Skeletal muscle tissue (tissue), 4 donors: ENCODE measurements around the gene CYBC1. TPM values are rescaled to one million over a fixed set of nuclear protein-coding genes. Genes with fewer than 3 reads are reported as not detected.
A peak's percentile ranks its signal among the peaks of the same experiment; 100 is the strongest.

ENCODE experiments used
- H3K27ac ChIP-seq: one replicate; pipeline ENCODE4 v1.7.0; 2013; ENCODE audit warnings: mild to moderate bottlenecking, low read depth, low read length, inconsistent platforms
- H3K27me3 ChIP-seq, 3 donors: one replicate each; pipeline ENCODE4 v1.7.0; 2013; ENCODE audit warnings: low read length in 3 of 3; ENCODE audit not compliant: control insufficient read depth in 3 of 3, insufficient read depth in 3 of 3
- H3K36me3 ChIP-seq, 3 donors: one replicate each; pipeline ENCODE4 v1.7.0; 2013; ENCODE audit warnings: low read length in 3 of 3; ENCODE audit not compliant: control insufficient read depth in 3 of 3, insufficient read depth in 3 of 3
- H3K4me1 ChIP-seq, 3 donors: one replicate each; pipeline ENCODE4 v1.7.0; 2013; ENCODE audit warnings: low read length in 3 of 3, mild to moderate bottlenecking in 3 of 3; ENCODE audit not compliant: control insufficient read depth in 3 of 3, insufficient read depth in 3 of 3
- H3K4me3 ChIP-seq, 3 donors: one replicate each; pipeline ENCODE4 v1.7.0; 2013; ENCODE audit warnings: low read length in 3 of 3
- H3K9ac ChIP-seq, 3 donors: one replicate each; pipeline ENCODE4 v1.7.0; 2013; ENCODE audit warnings: low read length in 3 of 3, mild to moderate bottlenecking in 3 of 3, moderate library complexity in 2 of 3, low read depth in 1 of 3
- H3K9me3 ChIP-seq, 3 donors: one replicate each; pipeline ENCODE4 v1.7.0; 2013; ENCODE audit warnings: low read length in 3 of 3; ENCODE audit not compliant: control insufficient read depth in 3 of 3
- total RNA-seq: library from RNA; depleted of rRNA; stranded (reverse); fragments of >200 nt; gene quantifications from one replicate; pipeline ENCODE4 v1.2.3, GENCODE V29; 2014
- donor health status: Osteomylitis.

Gene CYBC1
- total RNA-seq, 1 donor from 2014 or later: 15.1 TPM

DNA sequence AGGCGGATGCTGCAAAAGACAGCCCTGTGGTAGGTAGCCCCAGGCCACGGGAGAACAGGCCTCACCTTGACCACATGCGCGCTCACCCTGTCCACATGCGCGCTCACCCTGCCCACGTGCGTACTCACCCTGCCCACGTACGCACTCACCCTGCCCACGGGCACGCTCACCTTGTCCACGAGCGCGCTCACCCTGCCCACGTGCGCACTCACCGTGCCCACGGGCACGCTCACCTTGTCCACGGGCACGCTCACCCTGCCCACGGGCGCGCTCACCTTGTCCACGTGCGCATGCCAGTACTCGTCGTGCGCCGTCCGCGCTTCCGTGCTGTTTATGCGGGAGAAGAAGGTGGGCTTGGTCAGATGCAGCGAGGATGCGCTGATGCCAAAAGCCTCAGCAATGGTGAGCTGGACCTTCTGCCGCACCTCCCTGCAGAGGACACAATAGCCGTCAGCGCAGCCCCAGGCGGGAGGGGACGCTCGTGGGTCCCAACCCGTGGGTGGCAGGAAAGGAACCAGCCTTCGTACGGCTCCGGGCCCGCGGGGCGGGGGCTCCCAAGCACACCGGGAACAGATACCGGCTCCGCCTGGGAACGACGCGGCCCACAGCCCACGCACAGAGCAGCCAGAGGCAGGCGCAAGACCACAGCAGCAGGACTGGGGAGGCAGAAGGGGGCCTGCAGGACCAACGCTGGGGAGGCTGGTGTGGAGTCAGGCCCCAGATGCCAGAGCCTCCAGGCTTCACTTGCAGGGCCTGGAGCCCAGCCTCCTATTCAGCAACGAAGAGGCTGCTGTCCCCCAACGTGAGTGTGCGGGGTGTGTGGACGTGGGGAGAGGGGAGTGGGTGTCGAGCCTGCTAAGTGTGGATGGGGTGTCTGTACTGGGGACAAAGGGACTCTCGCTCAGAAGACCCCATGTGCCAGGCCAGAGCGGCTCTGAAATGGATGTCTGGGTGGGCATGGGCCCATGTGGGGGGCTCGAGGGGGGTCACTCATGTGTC, 46.6 kb downstream of the CYBC1 start:
- no peaks in the 10 kb centered on the region for H3K27me3 ChIP-seq
- no peak overlapping the region for H3K27ac ChIP-seq
- H3K4me3 ChIP-seq: no peak overlapping the region
- H3K9me3 ChIP-seq: no peaks in the 10 kb centered on the region
- H3K9ac ChIP-seq: no peak overlapping the region
- peaks cover 17 to 29% (median 27%) of the 10 kb centered on the region in 3 donors for H3K4me1 ChIP-seq
- peaks cover 17 to 21% (median 19%) of the 10 kb centered on the region in 3 donors for H3K36me3 ChIP-seq

DNA sequence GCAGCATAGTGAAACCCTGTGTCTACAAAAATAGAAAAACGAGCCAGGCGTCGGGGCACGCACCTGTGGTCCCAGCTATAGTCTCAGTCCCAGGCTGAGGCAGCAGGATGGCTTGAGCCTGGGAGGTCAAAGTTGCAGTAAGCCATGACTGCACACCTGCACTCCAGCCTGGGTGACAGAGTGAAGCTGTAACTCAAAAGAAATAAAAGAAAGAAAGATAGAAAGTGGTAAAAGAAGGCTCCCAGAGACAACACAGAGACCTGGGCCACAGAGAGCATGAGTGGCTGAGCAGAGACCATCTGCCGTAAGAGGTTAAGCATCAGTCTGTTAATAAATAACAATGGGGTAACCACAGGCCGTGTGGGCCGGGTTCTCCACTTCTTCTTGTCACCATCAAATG, 47.7 kb downstream of the CYBC1 start:
- H3K27me3 ChIP-seq: no peaks in the 10 kb centered on the region
- H3K4me3 ChIP-seq: no peak overlapping the region
- H3K27ac ChIP-seq: no peak overlapping the region
- no peaks in the 10 kb centered on the region for H3K9me3 ChIP-seq
- H3K4me1 ChIP-seq: peaks cover 18 to 29% (median 28%) of the 10 kb centered on the region in 3 donors
- H3K36me3 ChIP-seq: peaks cover 13 to 19% (median 15%) of the 10 kb centered on the region in 3 donors
- no peak overlapping the region for H3K9ac ChIP-seq

DNA sequence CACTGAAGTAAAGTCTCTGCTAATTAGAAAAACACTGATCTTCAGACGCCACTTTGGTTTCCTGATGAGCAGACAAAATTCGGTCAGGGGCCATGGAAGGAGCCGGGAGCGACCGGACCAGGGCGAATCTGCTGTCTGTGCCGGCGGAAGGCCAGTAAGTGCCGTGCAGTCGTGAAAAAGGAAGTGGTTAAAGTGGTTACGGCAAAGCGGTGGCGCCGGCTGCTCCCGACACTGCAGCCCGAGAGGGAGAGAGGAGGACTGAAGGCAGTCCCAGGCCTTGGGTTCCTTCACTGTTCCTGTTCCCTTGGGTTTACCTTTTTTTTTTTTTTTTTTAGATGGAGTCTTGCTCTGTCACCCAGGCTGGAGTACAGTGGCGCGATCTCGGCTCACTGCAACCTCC, 49.7 kb downstream of the CYBC1 start:
- Histone ChIP-seq H3K9ac (no peak overlapping the region), H3K36me3 (peaks cover 13 to 22% (median 14%) of the 10 kb centered on the region in 3 donors), H3K4me3 (no peak overlapping the region), H3K4me1 (peaks cover 18 to 19% (median 18%) of the 10 kb centered on the region in 3 donors), H3K9me3 (no peaks in the 10 kb centered on the region), H3K27ac (no peak overlapping the region), H3K27me3 (no peaks in the 10 kb centered on the region)

DNA sequence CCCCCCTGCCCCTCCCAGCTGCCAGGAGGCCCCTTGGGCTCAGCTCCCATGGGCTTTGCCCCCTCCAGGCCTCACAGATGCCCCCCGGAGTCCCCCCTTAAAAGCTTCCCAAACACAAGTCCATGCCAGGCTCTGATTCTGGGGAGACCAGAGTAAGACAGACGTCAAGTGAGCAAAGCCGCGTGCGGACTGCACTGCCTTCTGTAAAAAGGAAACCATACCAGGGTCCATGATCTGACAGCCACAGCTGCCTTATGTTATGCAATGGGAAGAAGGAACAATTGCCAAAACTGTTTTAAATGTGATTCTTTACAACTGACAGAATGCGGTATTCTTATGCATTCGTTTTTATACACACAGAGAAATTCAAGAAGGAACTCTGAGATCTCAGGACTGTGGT, 50.3 kb downstream of the CYBC1 start:
- H3K36me3 ChIP-seq: peaks cover 13 to 22% (median 14%) of the 10 kb centered on the region in 3 donors
- peaks cover 18 to 19% (median 18%) of the 10 kb centered on the region in 3 donors for H3K4me1 ChIP-seq
- peak overlapping the region in 1 of 3 donors; percentile 68 for H3K9ac ChIP-seq
- no peaks in the 10 kb centered on the region for H3K9me3 ChIP-seq
- no peaks in the 10 kb centered on the region for H3K27me3 ChIP-seq
- H3K27ac ChIP-seq: peak overlapping the region; percentile 48
- no peak overlapping the region for H3K4me3 ChIP-seq

DNA sequence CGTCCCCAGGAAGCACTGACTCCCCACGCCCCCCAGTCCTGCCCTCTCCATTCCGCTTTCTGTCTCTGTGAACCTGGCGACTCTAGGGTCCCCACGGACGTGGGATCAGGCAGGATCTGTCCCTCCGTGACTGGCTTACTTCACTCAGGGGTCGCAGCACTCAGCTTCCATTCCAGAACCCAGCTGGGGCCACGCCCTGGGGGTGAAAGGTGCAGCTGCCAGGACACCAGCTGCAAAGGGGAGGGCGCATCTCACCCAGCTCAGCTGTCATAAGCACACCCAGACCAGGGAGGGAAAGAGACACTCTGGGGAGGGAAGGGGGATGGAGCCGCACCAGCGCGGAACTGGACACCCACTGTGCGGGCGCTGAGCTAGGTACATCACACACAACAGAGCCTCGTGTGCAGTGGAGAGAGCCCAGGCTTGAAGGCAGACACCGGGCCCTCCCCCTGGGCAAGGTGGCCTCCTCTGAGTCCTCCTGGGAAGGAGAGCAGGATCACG, 50.9 kb downstream of the CYBC1 start:
- peaks cover 18 to 19% (median 18%) of the 10 kb centered on the region in 3 donors for H3K4me1 ChIP-seq
- H3K27me3 ChIP-seq: no peaks in the 10 kb centered on the region
- peak overlapping the region; percentile 7 to 50 (median 46) for H3K4me3 ChIP-seq
- H3K27ac ChIP-seq: peak overlapping the region; percentile 48
- H3K36me3 ChIP-seq: peaks cover 13 to 22% (median 14%) of the 10 kb centered on the region in 3 donors
- no peaks in the 10 kb centered on the region for H3K9me3 ChIP-seq
- peak overlapping the region in 1 of 3 donors; percentile 68 for H3K9ac ChIP-seq

GRCh38 chr17:82399041-82399441, 51.5 kb downstream of the CYBC1 start:
- no peaks in the 10 kb centered on the region for H3K27me3 ChIP-seq
- peak overlapping the region; percentile 48 for H3K27ac ChIP-seq
- peaks cover 18 to 19% (median 18%) of the 10 kb centered on the region in 3 donors for H3K4me1 ChIP-seq
- no peak overlapping the region for H3K9ac ChIP-seq
- H3K9me3 ChIP-seq: no peaks in the 10 kb centered on the region
- H3K36me3 ChIP-seq: peaks cover 11 to 18% (median 17%) of the 10 kb centered on the region in 3 donors
- H3K4me3 ChIP-seq: peak overlapping the region in 2 of 3 donors; percentile 7 to 46

GRCh38 chr17:82397449-82398335, 52.9 kb downstream of the CYBC1 start:
- Histone ChIP-seq H3K9me3 (no peaks in the 10 kb centered on the region), H3K9ac (no peak overlapping the region), H3K36me3 (peaks cover 11 to 15% (median 15%) of the 10 kb centered on the region in 3 donors), H3K4me3 (no peak overlapping the region), H3K4me1 (peaks cover 18 to 19% (median 18%) of the 10 kb centered on the region in 3 donors), H3K27ac (no peak overlapping the region), H3K27me3 (no peaks in the 10 kb centered on the region)

DNA sequence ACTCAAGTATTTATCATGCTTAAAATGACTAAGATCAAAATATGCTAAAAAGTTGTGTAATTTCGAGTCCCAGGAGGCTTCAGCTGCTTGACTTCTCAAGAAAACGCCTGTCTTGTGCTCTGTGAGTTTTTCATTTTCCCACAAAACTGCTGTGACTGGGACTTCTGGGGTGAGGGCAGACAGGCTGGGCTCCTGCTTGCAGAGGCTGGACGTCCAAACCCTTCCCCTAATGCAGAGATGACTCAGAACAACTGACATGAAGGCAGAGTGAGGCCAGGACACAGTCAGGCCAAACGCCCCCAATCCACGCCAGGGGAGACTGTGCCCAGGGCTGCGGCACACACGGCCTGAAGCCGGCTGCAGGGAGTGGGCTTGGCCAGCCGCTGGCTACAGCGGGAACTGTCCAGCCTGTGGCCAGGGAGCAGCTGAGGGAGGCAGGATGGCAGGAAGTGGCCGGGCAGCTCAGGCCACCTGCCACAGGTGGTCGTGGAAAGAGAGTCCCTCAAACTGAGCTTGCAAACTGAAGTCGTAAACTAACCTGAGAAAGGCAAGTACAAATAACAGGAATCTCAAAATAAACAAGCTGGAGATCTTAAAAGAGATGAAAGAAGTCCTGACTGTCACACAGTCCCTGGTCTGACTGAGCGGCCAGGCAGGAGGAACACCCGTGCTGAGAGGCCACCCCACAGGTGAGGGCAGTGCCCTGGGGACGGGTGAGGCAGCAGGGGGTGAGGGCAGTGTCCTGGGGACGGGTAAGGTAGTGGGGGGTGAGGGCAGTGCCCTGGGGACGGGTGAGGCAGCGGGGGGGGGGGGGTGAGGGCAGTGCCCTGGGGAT, 53.7 kb downstream of the CYBC1 start:
- Histone ChIP-seq H3K9me3 (no peaks in the 10 kb centered on the region), H3K4me3 (no peak overlapping the region), H3K27ac (peak overlapping the region; percentile 51), H3K36me3 (peaks cover 18 to 24% (median 23%) of the 10 kb centered on the region in 3 donors), H3K4me1 (peaks cover 18 to 19% (median 18%) of the 10 kb centered on the region in 3 donors), H3K27me3 (no peaks in the 10 kb centered on the region), H3K9ac (no peak overlapping the region)

- Histone ChIP-seq H3K4me1 (peaks cover 6 to 8% (median 7%) of the 10 kb centered on the region in 3 donors), H3K4me3 (no peak overlapping the region), H3K9ac (no peak overlapping the region), H3K27ac (no peak overlapping the region), H3K36me3 (peaks cover 16 to 24% (median 22%) of the 10 kb centered on the region in 3 donors), H3K27me3 (no peaks in the 10 kb centered on the region), H3K9me3 (no peaks in the 10 kb centered on the region)
Observed at GRCh38 chr17:82394278-82394677, 56.3 kb downstream of the CYBC1 start.
